Osteoblast (primary cell): ENCODE results near the gene CFAP77. TPM values are rescaled to one million over a fixed set of nuclear protein-coding genes. Genes with fewer than 3 reads are reported as not detected.
A peak's percentile ranks its signal among the peaks of the same experiment; 100 is the strongest.

Experiments
- DNase-seq: peaks from one replicate; pipeline ENCODE4 v3.0.0; 2011; ENCODE audit warnings: low spot score, mixed read lengths; ENCODE audit not compliant: insufficient read length; ENCODE audit errors: missing footprints
- H2AFZ ChIP-seq: 2 replicates; pipeline ENCODE4 v1.6.0; 2011; ENCODE audit warnings: mild to moderate bottlenecking, low read length
- H3K27ac ChIP-seq: 2 replicates; pipeline ENCODE4 v1.5.1; 2011; ENCODE audit warnings: mild to moderate bottlenecking, low read depth, low read length, moderate library complexity
- H3K27me3 ChIP-seq: 2 replicates; pipeline ENCODE4 v1.6.0; 2012; ENCODE audit warnings: mild to moderate bottlenecking, control low read depth, inconsistent platforms, low read length, moderate library complexity; ENCODE audit not compliant: insufficient read depth
- H3K36me3 ChIP-seq: 2 replicates; pipeline ENCODE4 v1.5.1; 2011; ENCODE audit warnings: mild to moderate bottlenecking, low read length, control low read depth, moderate library complexity; ENCODE audit not compliant: insufficient read depth
- H3K4me1 ChIP-seq: 2 replicates; pipeline ENCODE4 v1.5.1; 2011; ENCODE audit warnings: mild to moderate bottlenecking, low read length, control low read depth, moderate library complexity; ENCODE audit not compliant: insufficient read depth
- H3K4me2 ChIP-seq: 2 replicates; pipeline ENCODE4 v1.6.0; 2011; ENCODE audit warnings: mild to moderate bottlenecking, low read length; ENCODE audit not compliant: insufficient read depth
- H3K4me3 ChIP-seq: fragments of 200-600 bp; sonication (generic); 3 replicates; pipeline ENCODE4 v1.5.1; 2012; ENCODE audit warnings: mild to moderate bottlenecking, low read length, inconsistent platforms; ENCODE audit not compliant: insufficient read depth
- H3K79me2 ChIP-seq: 2 replicates; pipeline ENCODE4 v1.6.0; 2012; ENCODE audit warnings: mild to moderate bottlenecking, low read length, control low read depth, inconsistent platforms; ENCODE audit not compliant: insufficient read depth
- H3K9me3 ChIP-seq: 2 replicates; pipeline ENCODE4 v1.5.1; 2011; ENCODE audit warnings: low read depth, low read length, control low read depth
- H4K20me1 ChIP-seq: 2 replicates; pipeline ENCODE4 v1.6.0; 2012; ENCODE audit warnings: mild to moderate bottlenecking, low read length, control low read depth; ENCODE audit not compliant: insufficient read depth
- total RNA-seq: library from RNA; depleted of rRNA; stranded (reverse); fragments of >200 nt; gene quantifications from 2 replicates; pipeline ENCODE4 v1.2.3, GENCODE V29; 2012
- TF ChIP-seq, protein P1 (sequence below): IDR thresholded peaks from 2 replicates; pipeline ENCODE4 v1.5.1; 2011; ENCODE audit warnings: mild to moderate bottlenecking, low read depth, low read length, moderate library complexity; ENCODE audit errors: extremely low read depth

The CFAP77 gene
- total RNA-seq, 1 donor: 0.36 TPM

DNA sequence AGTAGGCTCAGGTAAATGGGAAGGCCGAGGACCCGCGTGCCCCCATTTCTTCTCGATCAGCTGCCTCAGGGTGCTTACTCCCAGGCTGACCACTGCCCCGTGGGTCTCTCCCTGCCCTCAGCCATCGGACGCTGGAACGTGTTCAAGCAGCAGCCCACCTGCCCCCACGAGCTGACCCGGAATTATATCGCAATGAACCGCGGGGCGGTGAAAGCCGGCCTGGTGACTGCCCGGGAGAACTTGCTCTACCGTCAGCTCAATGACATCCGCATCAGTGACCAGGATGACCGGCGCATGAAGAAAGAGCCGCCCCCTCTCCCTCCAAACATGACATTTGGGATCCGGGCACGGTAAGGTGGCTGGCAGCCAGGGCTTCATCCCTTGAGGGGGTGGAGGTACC, 89.2 kb downstream of the CFAP77 start:
- DNase-seq: peak; percentile 62
- Histone ChIP-seq H3K27ac (no peak overlapping the region), H4K20me1 (no peaks in the 10 kb centered on the region), H3K4me1 (no peaks in the 10 kb centered on the region), H3K27me3 (peaks cover 14% of the 10 kb centered on the region), H3K79me2 (no peaks in the 10 kb centered on the region), H3K4me2 (no peak overlapping the region), H3K36me3 (no peaks in the 10 kb centered on the region), H3K9me3 (peaks cover 3% of the 10 kb centered on the region), H3K4me3 (no peak overlapping the region), H2AFZ (no peak overlapping the region)
- TF ChIP-seq, protein P1, sequence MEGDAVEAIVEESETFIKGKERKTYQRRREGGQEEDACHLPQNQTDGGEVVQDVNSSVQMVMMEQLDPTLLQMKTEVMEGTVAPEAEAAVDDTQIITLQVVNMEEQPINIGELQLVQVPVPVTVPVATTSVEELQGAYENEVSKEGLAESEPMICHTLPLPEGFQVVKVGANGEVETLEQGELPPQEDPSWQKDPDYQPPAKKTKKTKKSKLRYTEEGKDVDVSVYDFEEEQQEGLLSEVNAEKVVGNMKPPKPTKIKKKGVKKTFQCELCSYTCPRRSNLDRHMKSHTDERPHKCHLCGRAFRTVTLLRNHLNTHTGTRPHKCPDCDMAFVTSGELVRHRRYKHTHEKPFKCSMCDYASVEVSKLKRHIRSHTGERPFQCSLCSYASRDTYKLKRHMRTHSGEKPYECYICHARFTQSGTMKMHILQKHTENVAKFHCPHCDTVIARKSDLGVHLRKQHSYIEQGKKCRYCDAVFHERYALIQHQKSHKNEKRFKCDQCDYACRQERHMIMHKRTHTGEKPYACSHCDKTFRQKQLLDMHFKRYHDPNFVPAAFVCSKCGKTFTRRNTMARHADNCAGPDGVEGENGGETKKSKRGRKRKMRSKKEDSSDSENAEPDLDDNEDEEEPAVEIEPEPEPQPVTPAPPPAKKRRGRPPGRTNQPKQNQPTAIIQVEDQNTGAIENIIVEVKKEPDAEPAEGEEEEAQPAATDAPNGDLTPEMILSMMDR: no peak

DNA sequence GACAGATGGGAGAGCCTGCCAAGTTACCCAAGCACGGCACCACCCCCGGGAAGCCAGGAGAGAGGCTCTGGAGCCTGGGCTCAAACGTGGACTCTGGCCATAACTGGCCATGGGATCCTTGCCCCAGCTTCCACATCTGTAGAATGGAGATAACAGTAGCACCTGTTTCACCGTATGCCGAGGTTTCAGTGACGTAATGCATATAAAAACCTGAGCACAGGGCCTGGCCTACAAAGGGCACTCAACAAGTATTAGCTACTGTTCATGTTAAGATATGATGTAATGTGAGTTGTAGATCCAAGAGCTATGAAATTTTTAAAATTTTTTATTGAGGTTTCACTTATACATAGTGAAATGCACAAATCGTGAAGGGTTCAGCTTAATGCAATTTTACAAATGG, 90.2 kb downstream of the CFAP77 start:
- no peaks in the 10 kb centered on the region for H4K20me1 ChIP-seq
- H3K4me3 ChIP-seq: no peak overlapping the region
- no peak overlapping the region for H2AFZ ChIP-seq
- H3K27me3 ChIP-seq: peaks cover 23% of the 10 kb centered on the region
- H3K9me3 ChIP-seq: no peaks in the 10 kb centered on the region
- peak; percentile 9 for DNase-seq
- no peak overlapping the region for H3K4me2 ChIP-seq
- TF ChIP-seq, protein P1: no peak
- no peak overlapping the region for H3K27ac ChIP-seq
- no peaks in the 10 kb centered on the region for H3K36me3 ChIP-seq
- no peaks in the 10 kb centered on the region for H3K79me2 ChIP-seq
- no peaks in the 10 kb centered on the region for H3K4me1 ChIP-seq

DNA sequence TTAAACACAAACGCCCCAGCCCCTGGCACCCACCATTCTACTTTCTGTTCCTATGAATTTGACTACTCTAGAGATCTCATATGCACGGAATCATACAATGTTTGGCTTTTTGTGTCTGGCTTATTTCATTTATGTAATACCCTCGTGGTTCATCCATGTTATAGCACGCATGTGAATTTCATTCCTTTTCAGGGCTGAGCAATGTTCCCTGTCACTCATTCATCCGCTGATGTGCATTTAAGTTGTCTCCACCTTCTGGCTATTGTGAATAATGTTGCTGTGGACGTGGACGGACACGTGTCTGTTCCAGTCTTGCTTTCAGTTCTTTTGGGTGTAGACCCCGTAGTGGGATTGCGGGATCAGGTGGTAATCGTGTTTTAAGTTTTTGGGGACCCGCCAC, 92.5 kb downstream of the CFAP77 start:
- peaks cover 45% of the 10 kb centered on the region for H3K27me3 ChIP-seq
- no peaks in the 10 kb centered on the region for H3K79me2 ChIP-seq
- H3K4me2 ChIP-seq: no peak overlapping the region
- H2AFZ ChIP-seq: no peak overlapping the region
- no peaks in the 10 kb centered on the region for H4K20me1 ChIP-seq
- H3K4me3 ChIP-seq: no peak overlapping the region
- peak; percentile 6 for DNase-seq
- no peaks in the 10 kb centered on the region for H3K36me3 ChIP-seq
- no peak overlapping the region for H3K27ac ChIP-seq
- H3K9me3 ChIP-seq: no peaks in the 10 kb centered on the region
- H3K4me1 ChIP-seq: no peaks in the 10 kb centered on the region
- TF ChIP-seq, protein P1: no peak

DNA sequence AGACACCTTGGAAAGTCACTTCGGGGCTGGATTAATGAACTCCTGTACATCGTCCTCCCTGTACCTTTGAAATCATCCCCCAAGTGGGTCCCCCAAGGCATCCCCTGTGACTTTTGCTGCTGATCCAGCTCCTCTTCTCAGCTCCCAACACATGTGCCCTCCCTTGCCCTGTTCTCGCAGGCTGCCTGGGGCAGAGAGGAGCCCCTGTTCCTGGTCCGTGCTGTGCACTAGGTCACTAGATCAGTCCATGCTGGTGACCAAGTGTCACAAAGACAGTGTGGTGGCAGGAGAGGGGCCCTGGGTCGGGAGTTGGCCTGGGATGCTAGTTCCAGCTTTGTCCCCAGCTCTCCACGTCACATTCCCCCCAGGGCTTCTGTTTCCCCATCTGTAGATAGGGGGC, 93.1 kb downstream of the CFAP77 start:
- Histone ChIP-seq H3K4me1 (no peaks in the 10 kb centered on the region), H3K27ac (no peak overlapping the region), H3K4me3 (no peak overlapping the region), H3K79me2 (no peaks in the 10 kb centered on the region), H3K9me3 (no peaks in the 10 kb centered on the region), H3K36me3 (no peaks in the 10 kb centered on the region), H4K20me1 (no peaks in the 10 kb centered on the region), H3K4me2 (no peak overlapping the region), H3K27me3 (peaks cover 43% of the 10 kb centered on the region), H2AFZ (no peak overlapping the region)
- peak; percentile 54 for DNase-seq
- TF ChIP-seq, protein P1: no peak
